ENCODE data around the gene ARMH3.

DNA sequence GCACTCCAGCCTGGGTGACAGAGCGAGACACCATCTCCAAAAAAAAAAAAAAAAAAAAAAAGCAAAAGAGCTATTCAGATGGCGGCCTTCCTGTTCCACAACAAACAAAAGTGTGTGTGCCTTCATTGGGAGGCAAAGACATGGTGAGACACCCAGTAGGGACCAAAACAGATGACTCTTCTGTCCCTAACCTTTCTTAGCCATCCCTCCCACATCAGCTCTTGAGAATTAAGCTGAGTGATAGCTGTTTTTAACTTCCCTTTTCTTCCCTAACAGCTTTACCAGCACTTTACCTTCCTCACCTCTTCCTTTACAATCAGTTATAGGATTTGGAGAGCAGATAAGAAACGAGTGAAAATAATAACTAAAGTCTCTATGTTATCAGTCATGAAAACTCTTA is 48.2 kb downstream of the ARMH3 start:
- TF ChIP-seq, protein P1, sequence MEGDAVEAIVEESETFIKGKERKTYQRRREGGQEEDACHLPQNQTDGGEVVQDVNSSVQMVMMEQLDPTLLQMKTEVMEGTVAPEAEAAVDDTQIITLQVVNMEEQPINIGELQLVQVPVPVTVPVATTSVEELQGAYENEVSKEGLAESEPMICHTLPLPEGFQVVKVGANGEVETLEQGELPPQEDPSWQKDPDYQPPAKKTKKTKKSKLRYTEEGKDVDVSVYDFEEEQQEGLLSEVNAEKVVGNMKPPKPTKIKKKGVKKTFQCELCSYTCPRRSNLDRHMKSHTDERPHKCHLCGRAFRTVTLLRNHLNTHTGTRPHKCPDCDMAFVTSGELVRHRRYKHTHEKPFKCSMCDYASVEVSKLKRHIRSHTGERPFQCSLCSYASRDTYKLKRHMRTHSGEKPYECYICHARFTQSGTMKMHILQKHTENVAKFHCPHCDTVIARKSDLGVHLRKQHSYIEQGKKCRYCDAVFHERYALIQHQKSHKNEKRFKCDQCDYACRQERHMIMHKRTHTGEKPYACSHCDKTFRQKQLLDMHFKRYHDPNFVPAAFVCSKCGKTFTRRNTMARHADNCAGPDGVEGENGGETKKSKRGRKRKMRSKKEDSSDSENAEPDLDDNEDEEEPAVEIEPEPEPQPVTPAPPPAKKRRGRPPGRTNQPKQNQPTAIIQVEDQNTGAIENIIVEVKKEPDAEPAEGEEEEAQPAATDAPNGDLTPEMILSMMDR (IDR thresholded peaks at IDR 0.05): no peak
- TF ChIP-seq POLR2AphosphoS5 (IDR thresholded peaks at IDR 0.05; ENCODE audit: low read depth, low read length) (no peak), TCF7L2 (IDR thresholded peaks at IDR 0.05; ENCODE audit: low read depth, low read length) (no peak), SIN3A (IDR thresholded peaks at IDR 0.05; ENCODE audit: borderline replicate concordance, insufficient read depth, low read depth, low read length) (no peak)
- TF ChIP-seq, protein P2, sequence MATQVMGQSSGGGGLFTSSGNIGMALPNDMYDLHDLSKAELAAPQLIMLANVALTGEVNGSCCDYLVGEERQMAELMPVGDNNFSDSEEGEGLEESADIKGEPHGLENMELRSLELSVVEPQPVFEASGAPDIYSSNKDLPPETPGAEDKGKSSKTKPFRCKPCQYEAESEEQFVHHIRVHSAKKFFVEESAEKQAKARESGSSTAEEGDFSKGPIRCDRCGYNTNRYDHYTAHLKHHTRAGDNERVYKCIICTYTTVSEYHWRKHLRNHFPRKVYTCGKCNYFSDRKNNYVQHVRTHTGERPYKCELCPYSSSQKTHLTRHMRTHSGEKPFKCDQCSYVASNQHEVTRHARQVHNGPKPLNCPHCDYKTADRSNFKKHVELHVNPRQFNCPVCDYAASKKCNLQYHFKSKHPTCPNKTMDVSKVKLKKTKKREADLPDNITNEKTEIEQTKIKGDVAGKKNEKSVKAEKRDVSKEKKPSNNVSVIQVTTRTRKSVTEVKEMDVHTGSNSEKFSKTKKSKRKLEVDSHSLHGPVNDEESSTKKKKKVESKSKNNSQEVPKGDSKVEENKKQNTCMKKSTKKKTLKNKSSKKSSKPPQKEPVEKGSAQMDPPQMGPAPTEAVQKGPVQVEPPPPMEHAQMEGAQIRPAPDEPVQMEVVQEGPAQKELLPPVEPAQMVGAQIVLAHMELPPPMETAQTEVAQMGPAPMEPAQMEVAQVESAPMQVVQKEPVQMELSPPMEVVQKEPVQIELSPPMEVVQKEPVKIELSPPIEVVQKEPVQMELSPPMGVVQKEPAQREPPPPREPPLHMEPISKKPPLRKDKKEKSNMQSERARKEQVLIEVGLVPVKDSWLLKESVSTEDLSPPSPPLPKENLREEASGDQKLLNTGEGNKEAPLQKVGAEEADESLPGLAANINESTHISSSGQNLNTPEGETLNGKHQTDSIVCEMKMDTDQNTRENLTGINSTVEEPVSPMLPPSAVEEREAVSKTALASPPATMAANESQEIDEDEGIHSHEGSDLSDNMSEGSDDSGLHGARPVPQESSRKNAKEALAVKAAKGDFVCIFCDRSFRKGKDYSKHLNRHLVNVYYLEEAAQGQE (IDR thresholded peaks at IDR 0.05; ENCODE audit: insufficient read depth in 1 of 2, low read depth in 2 of 2, low read length in 1 of 2): no peak

Data from Panc1 (cell line).